GM12878 (cell line): ENCODE data around the gene KMT2B.

Experiments used
- CHD2 ChIP-seq: IDR thresholded peaks from 2 replicates; pipeline ENCODE4 v1.6.1; 2011; ENCODE audit warnings: low read depth, low read length, improper control_type of control experiment, borderline replicate concordance
- CTCF ChIP-seq, 3 experiments: IDR thresholded peaks in 2 of 3; conservative IDR thresholded peaks in 1 of 3; 2 replicates each; pipeline ENCODE4 v1.5.1; 2011; ENCODE audit warnings: low read depth in 3 of 3, low read length in 3 of 3, mild to moderate bottlenecking in 3 of 3, control low read depth in 2 of 3, moderate library complexity in 2 of 3, inconsistent platforms in 1 of 3, mixed read lengths in 1 of 3; ENCODE audit not compliant: control insufficient read depth in 2 of 3, insufficient read depth in 1 of 3; ENCODE audit errors: extremely low read depth in 1 of 3
- EZH2 ChIP-seq: IDR thresholded peaks from 2 replicates; pipeline ENCODE4 v1.6.1; 2012; ENCODE audit warnings: low read depth, mild to moderate bottlenecking, control low read depth, inconsistent platforms, low read length, borderline replicate concordance; ENCODE audit not compliant: control insufficient read depth
- FOXM1 ChIP-seq: IDR thresholded peaks from 2 replicates; pipeline ENCODE4 v1.6.1; 2012; ENCODE audit warnings: low read depth, mild to moderate bottlenecking, inconsistent platforms, low read length, moderate library complexity
- POLR2AphosphoS5 ChIP-seq: IDR thresholded peaks from 2 replicates; pipeline ENCODE4 v1.6.1; 2011; ENCODE audit warnings: mild to moderate bottlenecking, low read length, inconsistent platforms
- PRDM15 ChIP-seq: fragments of 450-650 bp; formaldehyde crosslinking; IDR thresholded peaks from 2 replicates; pipeline ENCODE4 v1.4.0; 2020; ENCODE audit warnings: mild to moderate bottlenecking, moderate library complexity
- SMC3 ChIP-seq: IDR thresholded peaks from 2 replicates; pipeline ENCODE4 v1.6.1; 2011; ENCODE audit warnings: low read length, improper control_type of control experiment, borderline replicate concordance

- TF ChIP-seq FOXM1: no peak
- TF ChIP-seq CTCF (IDR thresholded peaks at IDR 0.05 in 2 of 3, conservative IDR thresholded peaks at IDR 0.05 in 1 of 3; ENCODE audit: control insufficient read depth in 2 of 3, extremely low read depth in 1 of 3, insufficient read depth in 1 of 3, low read depth in 3 of 3, low read length in 3 of 3): peak in 2 of 3 experiments; percentile 24 to 30; a peak in 4 of 6 replicates
- peak; percentile 88 for TF ChIP-seq POLR2AphosphoS5
- TF ChIP-seq CHD2: peak; percentile 71
- TF ChIP-seq PRDM15 (CRISPR knock-in tag): no peak
- no peak for TF ChIP-seq SMC3
- TF ChIP-seq EZH2: no peak
Observed at GRCh38 chr19:35740423-35741202, 22.8 kb downstream of the KMT2B start.
